Epidermal melanocyte (primary cell): Measurements from ENCODE around the gene ELK4.
"Not testable (repeated sequence)": the region's sequence is repeated elsewhere in the genome, so short reads cannot be mapped to it uniquely, and the experiment has no call there.

ENCODE experiments used
- DNase-seq: peaks from one replicate; pipeline ENCODE4 v3.0.0; 2011; ENCODE audit warnings: low spot score; ENCODE audit not compliant: insufficient read length

Gene ELK4

GRCh38 chr1:205665201-205666045, 33.6 kb upstream of the ELK4 start:
- no peak for DNase-seq

GRCh38 chr1:205664399-205665017, 32.7 kb upstream of the ELK4 start:
- DNase-seq, result no peak

- no peak for DNase-seq
Measured at GRCh38 chr1:205663286-205663936, 31.6 kb upstream of the ELK4 start.

- DNase-seq, result no peak
Measured at GRCh38 chr1:205662791-205663190, 31.0 kb upstream of the ELK4 start.

- no peak for DNase-seq
Measured at GRCh38 chr1:205662135-205662738, 30.4 kb upstream of the ELK4 start.

- no peak for DNase-seq
Measured at GRCh38 chr1:205661429-205662134, 29.8 kb upstream of the ELK4 start.

- no peak for DNase-seq
Measured at GRCh38 chr1:205660361-205660760, 28.6 kb upstream of the ELK4 start.

GRCh38 chr1:205658943-205659581, 27.3 kb upstream of the ELK4 start:
- peak; percentile 63 for DNase-seq

GRCh38 chr1:205656236-205656635, 24.4 kb upstream of the ELK4 start:
- DNase-seq, result no peak

- DNase-seq, result no peak
Measured at GRCh38 chr1:205652984-205653383, 21.2 kb upstream of the ELK4 start.

GRCh38 chr1:205650241-205650640, 18.4 kb upstream of the ELK4 start:
- no peak for DNase-seq

GRCh38 chr1:205645519-205645918, 13.7 kb upstream of the ELK4 start:
- no peak for DNase-seq

GRCh38 chr1:205642679-205643307, 11.0 kb upstream of the ELK4 start:
- no peak for DNase-seq

- DNase-seq, result no peak
Measured at GRCh38 chr1:205639567-205639966, 7.8 kb upstream of the ELK4 start.

- no peak for DNase-seq
Measured at GRCh38 chr1:205637854-205638468, 6.2 kb upstream of the ELK4 start.

GRCh38 chr1:205636732-205637131, 4.9 kb upstream of the ELK4 start:
- no peak for DNase-seq

- not testable (repeated sequence) for DNase-seq
Measured at GRCh38 chr1:205636138-205636530, 4.3 kb upstream of the ELK4 start.

GRCh38 chr1:205633421-205633976, 1.7 kb upstream of the ELK4 start:
- no peak for DNase-seq

- no peak for DNase-seq
Measured at GRCh38 chr1:205632669-205633169, 908 bp upstream of the ELK4 start.
